Stromal cell of bone marrow (primary cell): Measurements from ENCODE around the gene DESI1.
A peak's percentile ranks its signal among the peaks of the same experiment; 100 is the strongest.

ENCODE experiments used
- DNase-seq: peaks from one replicate; pipeline ENCODE4 v3.0.0-alpha.2; 2012; ENCODE audit warnings: low read depth

Gene DESI1

GRCh38 chr22:41557401-41558240, 63.2 kb downstream of the DESI1 start:
- peak; percentile 81 for DNase-seq

GRCh38 chr22:41556561-41556960, 64.3 kb downstream of the DESI1 start:
- no peak for DNase-seq

- DNase-seq, result no peak
Observed at GRCh38 chr22:41555325-41555982, 65.4 kb downstream of the DESI1 start.

GRCh38 chr22:41551877-41552582, 68.8 kb downstream of the DESI1 start:
- no peak for DNase-seq

- DNase-seq, result no peak
Observed at GRCh38 chr22:41550952-41551491, 69.8 kb downstream of the DESI1 start.

GRCh38 chr22:41548830-41549211, 72.0 kb downstream of the DESI1 start:
- no peak for DNase-seq
